Sigmoid colon (tissue), 7 donors: Measurements from ENCODE around the gene GHRH. TPM values are rescaled to one million over a fixed set of nuclear protein-coding genes. Genes with fewer than 3 reads are reported as not detected.

ENCODE experiments used
- DNase-seq: peaks from one replicate; pipeline ENCODE4 v3.0.0-alpha.2; 2019
- H3K27ac ChIP-seq, 4 donors: fragments of 200-600 bp; sonication (generic); one replicate each; pipeline ENCODE4 v1.5.1; 2016 to 2019; ENCODE audit warnings: mild to moderate bottlenecking in 1 of 4
- H3K27me3 ChIP-seq, 3 donors: fragments of 200-600 bp; sonication (generic); one replicate each; pipeline ENCODE4 v1.5.1; 2019; ENCODE audit warnings: mild to moderate bottlenecking in 1 of 3
- H3K36me3 ChIP-seq, 4 donors: fragments of 200-600 bp; sonication (generic); one replicate each; pipeline ENCODE4 v1.5.1; 2016 to 2019
- H3K4me1 ChIP-seq, 4 donors: fragments of 200-600 bp; sonication (generic); one replicate each; pipeline ENCODE4 v1.5.1; 2017 to 2019
- H3K4me3 ChIP-seq, 4 donors: fragments of 200-600 bp; sonication (generic); one replicate each; pipeline ENCODE4 v1.5.1; 2017 to 2019; ENCODE audit warnings: mild to moderate bottlenecking in 2 of 4, moderate library complexity in 1 of 4
- H3K9me3 ChIP-seq, 4 donors: fragments of 200-600 bp in 3 of 4; sonication (generic) in 3 of 4; one replicate each; pipeline versions ENCODE4 v1.5.1 to v1.6.1; 2013 to 2019
- EP300 ChIP-seq, 4 donors: sonication (generic); formaldehyde crosslinking; IDR thresholded peaks; one replicate each; pipeline ENCODE4 v1.6.1; 2017; ENCODE audit warnings: antibody characterized with exemption in 4 of 4
- POLR2A ChIP-seq, 2 donors: fragments of 450-650 bp; IDR thresholded peaks; one replicate each; pipeline ENCODE4 v1.6.1; 2016; ENCODE audit warnings: antibody characterized with exemption in 2 of 2, mild to moderate bottlenecking in 2 of 2, moderate library complexity in 2 of 2
- POLR2AphosphoS5 ChIP-seq, 4 donors: sonication (generic); formaldehyde crosslinking; IDR thresholded peaks; one replicate each; pipeline ENCODE4 v1.6.1; 2017; ENCODE audit warnings: antibody characterized with exemption in 4 of 4
- WGBS, 2 donors: extraction: QIAGEN DNeasy Blood & Tissue Kit; methylation state at CpG; one replicate each; pipeline ENCODE4 v1.1.7; 2013; 5-methylcytosine and 5-hydroxymethylcytosine counted together
- intact Hi-C: fragments of 100-400 bp; cut with DNase I; formaldehyde crosslinking; loops from one replicate; pipeline ENCODE4 v1.15.1; 2023
- polyA plus RNA-seq, 3 donors: library from polyadenylated mRNA; stranded (reverse); fragments of 200-250 nt; gene quantifications; one replicate each; pipeline ENCODE4 v1.2.3, GENCODE V29; 2013
- total RNA-seq, 4 donors: library from RNA; depleted of rRNA; stranded (reverse); fragments of >200 nt; gene quantifications; one replicate each; pipeline ENCODE4 v1.1.0, GENCODE V29; 2016
- TF ChIP-seq, protein P1 (sequence below), 4 experiments: fragments of 450-650 bp in 3 of 4; fragments of 200-600 bp in 1 of 4; IDR thresholded peaks; one replicate each; pipeline ENCODE4 v1.5.1; 2016 to 2019; ENCODE audit warnings: antibody characterized with exemption in 4 of 4, mild to moderate bottlenecking in 3 of 4, moderate library complexity in 2 of 4
- donor health status: healthy with polysubstance abuse.
- donor health status: Bipolar disorder and iron deficiency.
- donor health status: healthy.

The GHRH gene
- total and polyA plus RNA-seq, 7 donors: not detected

DNA sequence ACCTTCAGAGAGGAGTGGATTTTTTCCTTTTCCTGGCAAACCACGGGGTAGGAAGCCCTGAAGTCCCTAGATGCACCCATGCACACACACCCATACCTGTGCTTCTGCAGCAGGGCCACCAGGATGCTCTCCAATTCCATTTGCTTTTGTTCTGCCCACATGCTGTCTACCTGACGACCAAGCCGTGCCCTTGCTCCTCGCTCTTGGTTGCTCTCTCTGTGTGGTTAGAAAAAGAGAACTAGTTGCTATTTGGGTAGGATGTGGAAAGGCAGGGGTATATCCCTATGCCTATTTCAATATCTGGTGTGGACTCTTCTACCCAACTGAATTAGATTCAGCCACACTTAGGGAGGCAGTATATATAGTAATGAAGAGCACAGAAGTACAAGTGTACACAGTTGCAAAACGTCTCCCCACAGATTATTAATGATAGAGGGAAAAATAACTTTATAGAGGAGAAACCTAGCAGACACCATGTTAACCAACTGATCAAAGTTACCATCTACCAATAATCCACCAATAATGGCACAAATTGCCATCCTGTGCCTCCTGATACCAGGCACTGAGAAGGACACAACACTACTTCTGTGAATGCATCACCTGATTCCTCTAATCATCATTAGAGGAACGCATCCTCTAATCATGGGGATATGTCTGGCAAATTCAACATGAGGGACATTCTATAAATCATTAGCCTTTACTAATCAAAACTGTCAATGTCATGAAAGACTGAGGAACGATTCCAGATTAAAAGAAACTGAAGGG is 7.3 kb downstream of the GHRH start:
- no peaks in the 10 kb centered on the region for H3K36me3 ChIP-seq
- intact Hi-C loops: no loop called here
- H3K9me3 ChIP-seq: peaks cover 0 to 3% (median 0%) of the 10 kb centered on the region in 4 donors
- TF ChIP-seq POLR2A (IDR thresholded peaks at IDR 0.05): no peak
- no peak for TF ChIP-seq POLR2AphosphoS5 (IDR thresholded peaks at IDR 0.05)
- TF ChIP-seq, protein P1, sequence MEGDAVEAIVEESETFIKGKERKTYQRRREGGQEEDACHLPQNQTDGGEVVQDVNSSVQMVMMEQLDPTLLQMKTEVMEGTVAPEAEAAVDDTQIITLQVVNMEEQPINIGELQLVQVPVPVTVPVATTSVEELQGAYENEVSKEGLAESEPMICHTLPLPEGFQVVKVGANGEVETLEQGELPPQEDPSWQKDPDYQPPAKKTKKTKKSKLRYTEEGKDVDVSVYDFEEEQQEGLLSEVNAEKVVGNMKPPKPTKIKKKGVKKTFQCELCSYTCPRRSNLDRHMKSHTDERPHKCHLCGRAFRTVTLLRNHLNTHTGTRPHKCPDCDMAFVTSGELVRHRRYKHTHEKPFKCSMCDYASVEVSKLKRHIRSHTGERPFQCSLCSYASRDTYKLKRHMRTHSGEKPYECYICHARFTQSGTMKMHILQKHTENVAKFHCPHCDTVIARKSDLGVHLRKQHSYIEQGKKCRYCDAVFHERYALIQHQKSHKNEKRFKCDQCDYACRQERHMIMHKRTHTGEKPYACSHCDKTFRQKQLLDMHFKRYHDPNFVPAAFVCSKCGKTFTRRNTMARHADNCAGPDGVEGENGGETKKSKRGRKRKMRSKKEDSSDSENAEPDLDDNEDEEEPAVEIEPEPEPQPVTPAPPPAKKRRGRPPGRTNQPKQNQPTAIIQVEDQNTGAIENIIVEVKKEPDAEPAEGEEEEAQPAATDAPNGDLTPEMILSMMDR (IDR thresholded peaks at IDR 0.05): no peak
- no peak for TF ChIP-seq EP300 (IDR thresholded peaks at IDR 0.05)
- H3K27me3 ChIP-seq: no peaks in the 10 kb centered on the region
- no peak for DNase-seq
- no peak overlapping the region for H3K27ac ChIP-seq
- no peak overlapping the region for H3K4me3 ChIP-seq
- no peaks in the 10 kb centered on the region for H3K4me1 ChIP-seq
- WGBS, 2 donors: 77 to 86% methylated on average over 7 of the region's 7 CpGs

DNA sequence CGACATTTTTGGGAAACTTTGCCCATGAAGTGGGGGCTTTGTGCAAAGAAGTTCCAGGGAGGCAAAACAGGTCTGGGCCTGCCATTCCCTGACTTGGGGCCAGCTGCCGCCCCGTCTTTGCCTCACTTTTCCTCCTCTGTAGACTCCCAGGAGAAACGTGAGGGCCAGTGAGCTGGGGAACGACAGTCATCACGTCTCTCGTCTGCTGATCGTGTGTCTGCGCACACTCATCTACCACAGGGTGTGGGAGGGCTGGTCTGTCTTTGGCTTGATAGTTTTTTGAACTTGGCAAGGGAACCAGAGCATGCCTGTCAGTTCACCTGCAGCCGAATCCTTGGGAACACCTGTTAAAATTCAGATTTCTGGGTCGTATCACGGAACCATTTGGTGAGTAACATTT is 8.5 kb downstream of the GHRH start:
- Histone ChIP-seq H3K9me3 (peaks cover 0 to 3% (median 0%) of the 10 kb centered on the region in 4 donors), H3K4me1 (no peaks in the 10 kb centered on the region), H3K36me3 (no peaks in the 10 kb centered on the region), H3K4me3 (no peak overlapping the region), H3K27ac (no peak overlapping the region), H3K27me3 (no peaks in the 10 kb centered on the region)
- TF ChIP-seq, protein P1 (IDR thresholded peaks at IDR 0.05): no peak
- TF ChIP-seq EP300 (IDR thresholded peaks at IDR 0.05) (no peak), POLR2AphosphoS5 (IDR thresholded peaks at IDR 0.05) (no peak), POLR2A (IDR thresholded peaks at IDR 0.05) (no peak)
- intact Hi-C loops: no loop called here
- no peak for DNase-seq
- WGBS, 2 donors: 93% methylated on average over 12 of the region's 12 CpGs

DNA sequence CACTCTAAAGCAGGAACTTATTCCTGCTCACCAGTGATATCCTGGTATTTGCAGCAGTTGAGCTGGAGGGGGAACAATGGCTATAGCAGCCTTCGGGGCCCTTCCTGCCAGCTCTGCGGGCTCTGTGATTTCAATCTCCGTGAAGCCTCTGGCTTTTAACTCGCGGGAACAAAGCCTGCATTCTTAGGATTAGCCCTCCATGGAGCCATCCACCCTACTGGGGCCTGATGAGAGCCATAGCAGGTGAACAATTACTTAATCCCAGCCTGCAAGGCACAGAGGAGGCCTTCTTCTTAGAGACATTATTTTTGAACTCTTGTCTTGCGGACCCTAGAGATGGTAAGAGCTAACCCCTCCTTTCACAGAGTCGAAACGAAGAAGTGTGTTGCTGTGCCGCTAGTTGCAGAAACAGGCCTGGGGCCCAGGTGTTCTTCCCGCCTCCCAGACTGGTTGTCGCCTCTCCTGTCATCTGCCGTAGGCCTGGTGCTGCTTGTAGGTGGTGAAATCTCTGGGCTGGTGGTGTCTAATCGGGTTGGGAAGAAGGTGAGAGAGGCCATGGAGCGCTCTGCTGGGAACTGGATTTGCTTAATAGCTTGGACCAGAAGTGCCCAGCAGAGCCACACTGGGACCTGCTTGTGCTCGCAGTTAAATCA is 9.7 kb downstream of the GHRH start:
- Histone ChIP-seq H3K36me3 (no peaks in the 10 kb centered on the region), H3K9me3 (peaks cover 0 to 3% (median 0%) of the 10 kb centered on the region in 4 donors), H3K4me1 (no peaks in the 10 kb centered on the region), H3K27ac (no peak overlapping the region), H3K27me3 (no peaks in the 10 kb centered on the region), H3K4me3 (no peak overlapping the region)
- whole genome bisulfite sequencing, 2 donors: 80 to 89% methylated on average over 15 of the region's 15 CpGs
- no peak for DNase-seq
- TF ChIP-seq EP300 (IDR thresholded peaks at IDR 0.05): no peak
- TF ChIP-seq POLR2A (IDR thresholded peaks at IDR 0.05): no peak
- TF ChIP-seq, protein P1 (IDR thresholded peaks at IDR 0.05): no peak
- TF ChIP-seq POLR2AphosphoS5 (IDR thresholded peaks at IDR 0.05): no peak
- intact Hi-C loops: no loop called here

DNA sequence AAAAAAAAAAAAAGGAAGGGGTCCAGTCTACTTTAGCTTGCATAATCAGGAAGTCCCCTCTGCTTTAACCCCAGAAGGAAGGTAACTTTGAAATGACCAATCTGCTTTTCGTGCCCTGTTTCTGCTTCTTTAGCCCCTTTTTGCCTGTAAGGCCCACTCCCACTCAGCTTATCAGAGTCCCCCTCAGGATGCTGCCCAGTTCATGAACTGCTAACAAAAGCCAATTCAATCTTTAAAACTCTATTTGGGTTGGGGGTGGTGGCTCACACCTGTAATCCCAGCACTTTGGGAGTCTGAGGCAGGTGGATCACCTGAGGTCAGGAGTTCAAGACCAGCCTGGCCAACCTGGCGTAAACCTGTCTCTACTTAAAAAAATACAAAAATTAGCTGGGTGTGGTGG is 12.3 kb downstream of the GHRH start:
- intact Hi-C loops: no loop called here
- no peak overlapping the region for H3K27ac ChIP-seq
- no peak overlapping the region for H3K4me3 ChIP-seq
- no peak for DNase-seq
- H3K36me3 ChIP-seq: no peaks in the 10 kb centered on the region
- no peaks in the 10 kb centered on the region for H3K27me3 ChIP-seq
- H3K4me1 ChIP-seq: peaks cover 0 to 1% (median under 1%) of the 10 kb centered on the region in 4 donors
- WGBS, 2 donors: 93 to 95% methylated on average over 2 of the region's 2 CpGs
- H3K9me3 ChIP-seq: no peaks in the 10 kb centered on the region
- TF ChIP-seq POLR2AphosphoS5 (IDR thresholded peaks at IDR 0.05) (no peak), POLR2A (IDR thresholded peaks at IDR 0.05) (no peak), EP300 (IDR thresholded peaks at IDR 0.05) (no peak)
- TF ChIP-seq, protein P1 (IDR thresholded peaks at IDR 0.05): no peak
